ENCODE measurements around the gene NOC4L. TPM values are rescaled to one million over a fixed set of nuclear protein-coding genes. Genes with fewer than 3 reads are reported as not detected.

NOC4L gene
- total and polyA plus RNA-seq, 12 donors = 7.4 to 22.2 (median 9.5) TPM

DNA sequence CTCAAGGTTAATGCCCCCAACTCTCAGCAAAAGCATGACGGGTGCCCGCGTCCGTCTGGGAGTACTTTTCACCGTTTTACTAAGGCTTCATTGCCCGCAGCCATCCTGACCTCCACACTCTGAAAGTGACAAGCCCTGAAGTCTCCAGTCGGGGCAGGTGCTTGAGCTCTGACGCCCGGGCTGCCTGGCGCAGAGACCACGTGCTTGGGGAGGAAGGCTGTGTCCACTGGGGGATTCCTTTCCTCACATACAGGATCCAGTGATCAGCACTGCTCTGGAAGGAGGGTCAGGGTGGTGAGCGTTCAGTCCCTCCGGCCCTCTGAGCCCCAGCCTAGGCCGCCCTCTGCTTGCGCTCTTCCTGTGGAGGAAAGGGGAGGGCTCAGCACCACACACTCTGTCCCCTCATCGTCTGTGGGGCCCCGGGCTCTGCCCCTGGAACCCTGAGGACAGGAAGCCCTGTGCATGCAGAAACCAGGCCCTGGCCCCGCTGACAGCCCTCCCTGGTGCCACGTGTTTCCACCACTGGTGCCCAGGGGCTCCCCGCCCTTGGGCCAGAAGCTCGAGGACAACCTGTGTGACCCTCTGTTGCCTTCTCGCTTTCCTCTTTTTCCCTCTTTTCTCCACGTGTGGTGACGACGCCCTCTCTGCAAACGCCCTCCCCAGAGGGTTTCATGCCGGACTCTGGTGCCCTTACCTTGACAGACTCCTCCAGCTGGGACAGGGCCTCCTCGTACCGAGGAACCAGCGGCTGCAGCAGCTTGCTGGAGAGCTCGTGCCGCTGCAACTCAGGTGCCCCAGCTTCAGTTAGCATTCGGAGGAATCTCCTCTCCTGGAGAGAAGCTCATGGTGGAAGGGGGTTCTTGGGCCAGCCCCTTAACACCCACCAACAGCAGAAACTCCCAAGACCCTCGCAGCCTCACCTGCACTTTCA, 5.1 kb upstream of the NOC4L start:
- ATAC-seq = no peak
- TF ChIP-seq CTCF (IDR thresholded peaks at IDR 0.05) = no peak
- Histone ChIP-seq H3K4me1 (peaks cover 7 to 18% (median 14%) of the 10 kb centered on the region in 9 donors), H3K27ac (no peak overlapping the region), H3K9me3 (no peaks in the 10 kb centered on the region), H3K36me3 (peaks cover 6 to 48% (median 33%) of the 10 kb centered on the region in 9 donors), H3K27me3 (no peaks in the 10 kb centered on the region), H3K4me3 (no peak overlapping the region)
- no peak for DNase-seq
- intact Hi-C loops (cut with DNase I) = no loop called here
- WGBS, 2 donors = 94% methylated on average over 34 of the region's 34 CpGs

DNA sequence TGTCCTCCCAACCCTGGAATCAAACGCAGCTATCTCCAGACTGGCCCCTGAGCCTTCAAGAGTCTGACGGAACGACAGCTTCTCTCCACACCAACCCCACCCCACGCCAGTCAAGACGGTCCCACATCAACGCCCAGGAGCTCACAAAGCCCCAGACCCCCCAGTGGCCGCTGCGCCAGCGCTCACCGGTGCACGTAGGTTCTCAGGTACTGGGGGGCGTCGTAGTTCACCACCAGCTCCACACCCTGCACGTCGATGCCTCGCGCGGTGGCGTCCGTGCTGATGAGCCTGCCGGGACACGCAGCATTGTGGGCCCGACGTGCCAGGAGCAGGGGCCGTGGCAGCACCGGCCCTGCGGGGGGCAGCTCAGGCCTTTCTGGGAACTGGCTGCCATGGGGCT, 4.3 kb upstream of the NOC4L start:
- ATAC-seq = no peak
- Histone ChIP-seq H3K36me3 (peaks cover 6 to 48% (median 33%) of the 10 kb centered on the region in 9 donors), H3K9me3 (no peaks in the 10 kb centered on the region), H3K4me3 (no peak overlapping the region), H3K4me1 (peaks cover 8 to 21% (median 17%) of the 10 kb centered on the region in 9 donors), H3K27me3 (no peaks in the 10 kb centered on the region), H3K27ac (no peak overlapping the region)
- TF ChIP-seq CTCF (IDR thresholded peaks at IDR 0.05) = no peak
- intact Hi-C loops (cut with DNase I) = loop anchor here in 1 of 10 donors (5.0 kb wide), 1 partner anchor 58 kb away; no protein-coding TSS in a partner anchor
- WGBS, 2 donors = 96% methylated on average over 27 of the region's 27 CpGs
- DNase-seq = no peak

GRCh38 chr12:132140501-132140900, 3.8 kb upstream of the NOC4L start:
- peaks cover 12 to 27% (median 23%) of the 10 kb centered on the region in 9 donors for H3K4me1 ChIP-seq
- DNase-seq (no peak), ATAC-seq (no peak)
- no peaks in the 10 kb centered on the region for H3K27me3 ChIP-seq
- H3K27ac ChIP-seq = no peak overlapping the region
- H3K36me3 ChIP-seq = peaks cover 6 to 49% (median 33%) of the 10 kb centered on the region in 9 donors
- intact Hi-C loops (cut with DNase I) = loop anchor here in 1 of 10 donors (5.0 kb wide), 1 partner anchor 58 kb away; no protein-coding TSS in a partner anchor
- 88 to 92% methylated on average over 15 of the region's 15 CpGs for WGBS, 2 donors
- TF ChIP-seq CTCF (IDR thresholded peaks at IDR 0.05) = no peak
- H3K4me3 ChIP-seq = no peak overlapping the region
- H3K9me3 ChIP-seq = no peaks in the 10 kb centered on the region

GRCh38 chr12:132140918-132141841, 3.1 kb upstream of the NOC4L start:
- no peak for ATAC-seq
- no peak for TF ChIP-seq CTCF (IDR thresholded peaks at IDR 0.05)
- peaks cover 6 to 55% (median 33%) of the 10 kb centered on the region in 9 donors for H3K36me3 ChIP-seq
- no peak overlapping the region for H3K27ac ChIP-seq
- intact Hi-C loops (cut with DNase I) = loop anchor here in 1 of 10 donors (5.0 kb wide), 1 partner anchor 59 kb away; no protein-coding TSS in a partner anchor
- 92 to 94% methylated on average over 38 of the region's 38 CpGs for WGBS, 2 donors
- H3K4me1 ChIP-seq = peaks cover 12 to 30% (median 23%) of the 10 kb centered on the region in 9 donors
- no peak for DNase-seq
- no peaks in the 10 kb centered on the region for H3K27me3 ChIP-seq
- H3K4me3 ChIP-seq = no peak overlapping the region
- H3K9me3 ChIP-seq = no peaks in the 10 kb centered on the region
